ENCODE data around the gene OR2Y1.
A peak's percentile ranks its signal among the peaks of the same experiment; 100 is the strongest.

The OR2Y1 gene

GRCh38 chr5:180739271-180739670 is 587 bp downstream of the OR2Y1 start:
- Histone ChIP-seq H3K4me3 (ENCODE audit: low read depth, low read length) (no peak overlapping the region), H3K23ac (ENCODE audit: low read length) (peak overlapping the region; percentile 28), H3K9me3 (ENCODE audit: insufficient read depth, low read depth, low read length) (peaks cover 3% of the 10 kb centered on the region), H2AK5ac (ENCODE audit: low read length) (no peak overlapping the region), H2BK12ac (ENCODE audit: low read length) (no peak overlapping the region), H3K27me3 (ENCODE audit: insufficient read depth, low read length) (no peaks in the 10 kb centered on the region), H4K91ac (ENCODE audit: low read depth, low read length) (no peak overlapping the region), H2AFZ (ENCODE audit: insufficient read depth, low read length, poor library complexity) (no peak overlapping the region), H3K79me1 (ENCODE audit: low read length) (no peaks in the 10 kb centered on the region), H3K27ac (ENCODE audit: low read depth, low read length) (no peak overlapping the region), H3K9ac (ENCODE audit: low read length) (no peak overlapping the region), H3K18ac (ENCODE audit: low read length) (no peak overlapping the region), H3K4me2 (ENCODE audit: low read length) (no peak overlapping the region), H3K79me2 (ENCODE audit: control insufficient read depth, insufficient read depth, low read length, poor library complexity) (no peaks in the 10 kb centered on the region), H3K4ac (ENCODE audit: low read depth, low read length) (no peak overlapping the region), H4K12ac (ENCODE audit: low read depth, low read length) (no peak overlapping the region), H3K4me1 (ENCODE audit: control insufficient read depth in 1 of 2, insufficient read depth in 2 of 2, low read length in 2 of 2) (no peaks in the 10 kb centered on the region), H3K36me3 (ENCODE audit: control insufficient read depth in 1 of 2, insufficient read depth in 2 of 2, low read length in 2 of 2) (no peaks in the 10 kb centered on the region), H4K8ac (ENCODE audit: low read depth, low read length) (no peak overlapping the region), H3K14ac (ENCODE audit: low read length) (no peak overlapping the region), H2BK120ac (ENCODE audit: insufficient read depth, low read length, poor library complexity) (no peak overlapping the region), H2BK5ac (ENCODE audit: low read depth, low read length, poor library complexity) (no peak overlapping the region)
- no CpG with 5 or more reads among the region's 10 CpGs for WGBS (ENCODE audit: extremely low coverage, insufficient coverage, insufficient read length)
- DNase-seq: no peak

- Histone ChIP-seq H3K4me1 (ENCODE audit: control insufficient read depth in 1 of 2, insufficient read depth in 2 of 2, low read length in 2 of 2) (no peaks in the 10 kb centered on the region), H3K18ac (ENCODE audit: low read length) (no peak overlapping the region), H3K36me3 (ENCODE audit: control insufficient read depth in 1 of 2, insufficient read depth in 2 of 2, low read length in 2 of 2) (no peaks in the 10 kb centered on the region), H3K27ac (ENCODE audit: low read depth, low read length) (no peak overlapping the region), H4K12ac (ENCODE audit: low read depth, low read length) (no peak overlapping the region), H3K27me3 (ENCODE audit: insufficient read depth, low read length) (no peaks in the 10 kb centered on the region), H2AFZ (ENCODE audit: insufficient read depth, low read length, poor library complexity) (no peak overlapping the region), H3K79me1 (ENCODE audit: low read length) (no peaks in the 10 kb centered on the region), H2AK5ac (ENCODE audit: low read length) (no peak overlapping the region), H4K8ac (ENCODE audit: low read depth, low read length) (no peak overlapping the region), H2BK12ac (ENCODE audit: low read length) (no peak overlapping the region), H2BK5ac (ENCODE audit: low read depth, low read length, poor library complexity) (no peak overlapping the region), H3K4ac (ENCODE audit: low read depth, low read length) (no peak overlapping the region), H4K91ac (ENCODE audit: low read depth, low read length) (no peak overlapping the region), H3K9ac (ENCODE audit: low read length) (no peak overlapping the region), H3K23ac (ENCODE audit: low read length) (no peak overlapping the region), H3K9me3 (ENCODE audit: insufficient read depth, low read depth, low read length) (peaks cover 3% of the 10 kb centered on the region), H2BK120ac (ENCODE audit: insufficient read depth, low read length, poor library complexity) (no peak overlapping the region), H3K4me2 (ENCODE audit: low read length) (no peak overlapping the region), H3K4me3 (ENCODE audit: low read depth, low read length) (no peak overlapping the region), H3K79me2 (ENCODE audit: control insufficient read depth, insufficient read depth, low read length, poor library complexity) (no peaks in the 10 kb centered on the region), H3K14ac (ENCODE audit: low read length) (no peak overlapping the region)
- no CpG with 5 or more reads among the region's 2 CpGs for WGBS (ENCODE audit: extremely low coverage, insufficient coverage, insufficient read length)
- DNase-seq: no peak
These were observed 3.3 kb downstream of the OR2Y1 start for GRCh38 chr5:180736536-180736935.

- no peak overlapping the region for H3K4me2 ChIP-seq (ENCODE audit: low read length)
- H3K36me3 ChIP-seq (ENCODE audit: control insufficient read depth in 1 of 2, insufficient read depth in 2 of 2, low read length in 2 of 2): no peaks in the 10 kb centered on the region
- no peaks in the 10 kb centered on the region for H3K9me3 ChIP-seq (ENCODE audit: insufficient read depth, low read depth, low read length)
- H3K79me1 ChIP-seq (ENCODE audit: low read length): no peaks in the 10 kb centered on the region
- H2BK5ac ChIP-seq (ENCODE audit: low read depth, low read length, poor library complexity): no peak overlapping the region
- no peak overlapping the region for H2BK12ac ChIP-seq (ENCODE audit: low read length)
- no peak overlapping the region for H4K91ac ChIP-seq (ENCODE audit: low read depth, low read length)
- no CpG with 5 or more reads among the region's 8 CpGs for WGBS (ENCODE audit: extremely low coverage, insufficient coverage, insufficient read length)
- no peak overlapping the region for H3K27ac ChIP-seq (ENCODE audit: low read depth, low read length)
- H4K8ac ChIP-seq (ENCODE audit: low read depth, low read length): no peak overlapping the region
- no peak overlapping the region for H3K9ac ChIP-seq (ENCODE audit: low read length)
- H3K4ac ChIP-seq (ENCODE audit: low read depth, low read length): no peak overlapping the region
- H3K27me3 ChIP-seq (ENCODE audit: insufficient read depth, low read length): no peaks in the 10 kb centered on the region
- no peak overlapping the region for H4K12ac ChIP-seq (ENCODE audit: low read depth, low read length)
- no peak overlapping the region for H2AFZ ChIP-seq (ENCODE audit: insufficient read depth, low read length, poor library complexity)
- no peak overlapping the region for H2BK120ac ChIP-seq (ENCODE audit: insufficient read depth, low read length, poor library complexity)
- no peak overlapping the region for H3K23ac ChIP-seq (ENCODE audit: low read length)
- no peak for DNase-seq
- no peaks in the 10 kb centered on the region for H3K4me1 ChIP-seq (ENCODE audit: control insufficient read depth in 1 of 2, insufficient read depth in 2 of 2, low read length in 2 of 2)
- no peak overlapping the region for H3K18ac ChIP-seq (ENCODE audit: low read length)
- no peak overlapping the region for H3K4me3 ChIP-seq (ENCODE audit: low read depth, low read length)
- no peak overlapping the region for H3K14ac ChIP-seq (ENCODE audit: low read length)
- H2AK5ac ChIP-seq (ENCODE audit: low read length): no peak overlapping the region
- H3K79me2 ChIP-seq (ENCODE audit: control insufficient read depth, insufficient read depth, low read length, poor library complexity): no peaks in the 10 kb centered on the region
These were observed 14.9 kb downstream of the OR2Y1 start for GRCh38 chr5:180724944-180725343.

- WGBS (ENCODE audit: extremely low coverage, insufficient coverage, insufficient read length): no CpG with 5 or more reads among the region's 5 CpGs
- Histone ChIP-seq H2AFZ (ENCODE audit: insufficient read depth, low read length, poor library complexity) (no peak overlapping the region), H3K27ac (ENCODE audit: low read depth, low read length) (no peak overlapping the region), H3K36me3 (ENCODE audit: control insufficient read depth in 1 of 2, insufficient read depth in 2 of 2, low read length in 2 of 2) (no peaks in the 10 kb centered on the region), H3K4ac (ENCODE audit: low read depth, low read length) (no peak overlapping the region), H2AK5ac (ENCODE audit: low read length) (no peak overlapping the region), H3K9ac (ENCODE audit: low read length) (no peak overlapping the region), H3K79me1 (ENCODE audit: low read length) (no peaks in the 10 kb centered on the region), H4K91ac (ENCODE audit: low read depth, low read length) (no peak overlapping the region), H4K12ac (ENCODE audit: low read depth, low read length) (no peak overlapping the region), H3K27me3 (ENCODE audit: insufficient read depth, low read length) (no peaks in the 10 kb centered on the region), H3K4me2 (ENCODE audit: low read length) (no peak overlapping the region), H3K23ac (ENCODE audit: low read length) (no peak overlapping the region), H4K8ac (ENCODE audit: low read depth, low read length) (no peak overlapping the region), H3K18ac (ENCODE audit: low read length) (no peak overlapping the region), H2BK12ac (ENCODE audit: low read length) (no peak overlapping the region), H3K4me3 (ENCODE audit: low read depth, low read length) (no peak overlapping the region), H3K4me1 (ENCODE audit: control insufficient read depth in 1 of 2, insufficient read depth in 2 of 2, low read length in 2 of 2) (no peaks in the 10 kb centered on the region), H3K14ac (ENCODE audit: low read length) (no peak overlapping the region), H2BK5ac (ENCODE audit: low read depth, low read length, poor library complexity) (no peak overlapping the region), H2BK120ac (ENCODE audit: insufficient read depth, low read length, poor library complexity) (no peak overlapping the region), H3K79me2 (ENCODE audit: control insufficient read depth, insufficient read depth, low read length, poor library complexity) (no peaks in the 10 kb centered on the region), H3K9me3 (ENCODE audit: insufficient read depth, low read depth, low read length) (no peaks in the 10 kb centered on the region)
- no peak for DNase-seq
These were observed 15.9 kb downstream of the OR2Y1 start for GRCh38 chr5:180723936-180724335.

All from trophoblast cell (in vitro differentiated cells and primary cell).